HG02759 (cell line): ENCODE measurements around the gene KIF16B.

Source experiments
- ATAC-seq: cut with Tn5 transposase; IDR thresholded peaks from one replicate; pipeline ENCODE4 v1.9.1; 2021; ENCODE audit warnings: mild to moderate bottlenecking, moderate library complexity; ENCODE audit not compliant: unreplicated experiment

Gene KIF16B

GRCh38 chr20:16554766-16555543 is 18.3 kb downstream of the KIF16B start:
- ATAC-seq = no peak

GRCh38 chr20:16553684-16554083 is 19.6 kb downstream of the KIF16B start:
- no peak for ATAC-seq

- ATAC-seq = no peak
Observed at GRCh38 chr20:16553101-16553500, 20.1 kb downstream of the KIF16B start.

DNA sequence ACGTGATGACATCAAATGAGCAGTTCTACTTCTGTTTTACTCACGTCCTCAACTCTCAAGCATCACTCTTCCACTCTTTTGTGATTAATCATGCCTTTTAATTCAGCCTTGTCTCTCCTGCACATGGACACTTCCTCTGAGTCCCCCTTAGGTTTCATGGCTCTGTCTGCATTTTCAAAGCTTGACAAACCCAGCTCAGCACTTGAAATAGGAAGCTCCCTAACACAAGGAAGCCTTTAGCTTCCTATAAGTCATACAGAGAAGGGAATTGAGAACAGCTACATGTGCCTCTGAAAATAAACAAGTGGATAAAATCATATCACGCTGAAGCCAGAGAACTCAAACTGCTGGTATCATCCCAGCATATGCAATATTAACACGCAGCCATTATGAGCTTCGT is 21.2 kb downstream of the KIF16B start:
- no peak for ATAC-seq

- no peak for ATAC-seq
Observed at GRCh38 chr20:16551607-16552006, 21.6 kb downstream of the KIF16B start.

DNA sequence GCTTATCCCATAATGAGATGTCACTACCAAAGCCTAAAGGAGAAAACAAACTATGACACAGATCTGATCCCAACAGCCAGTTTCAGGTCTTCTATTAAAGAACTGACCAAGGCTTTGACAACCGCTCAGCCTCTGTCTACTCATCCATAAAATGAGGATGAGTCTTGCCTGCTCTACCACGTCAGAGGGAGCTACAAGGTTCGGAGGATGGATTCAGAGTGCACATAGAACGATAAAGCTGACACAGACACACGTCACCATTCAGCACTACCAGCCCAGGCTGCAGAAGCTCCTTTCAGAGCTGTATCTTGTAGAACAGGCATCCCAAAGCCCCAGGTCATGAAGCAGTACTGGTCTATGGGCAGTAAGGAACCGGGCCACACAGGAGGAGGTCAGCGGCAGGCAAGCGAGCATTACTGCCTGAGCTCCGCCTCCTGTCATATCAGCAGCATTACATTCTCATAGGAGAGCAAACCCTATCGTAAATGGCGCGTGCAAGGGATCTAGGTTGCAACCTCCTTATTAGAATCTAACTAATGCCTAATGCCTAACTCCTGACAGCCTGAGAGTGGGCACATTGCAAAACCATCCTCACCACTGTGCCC is 25.1 kb downstream of the KIF16B start:
- ATAC-seq = no peak

- no peak for ATAC-seq
Observed at GRCh38 chr20:16544949-16545348, 28.3 kb downstream of the KIF16B start.

GRCh38 chr20:16542477-16542876 is 30.8 kb downstream of the KIF16B start:
- ATAC-seq = no peak

GRCh38 chr20:16541878-16542277 is 31.4 kb downstream of the KIF16B start:
- no peak for ATAC-seq

GRCh38 chr20:16541226-16541625 is 32.0 kb downstream of the KIF16B start:
- no peak for ATAC-seq

- no peak for ATAC-seq
Observed at GRCh38 chr20:16539280-16540021, 33.8 kb downstream of the KIF16B start.

- no peak for ATAC-seq
Observed at GRCh38 chr20:16538779-16539178, 34.5 kb downstream of the KIF16B start.

DNA sequence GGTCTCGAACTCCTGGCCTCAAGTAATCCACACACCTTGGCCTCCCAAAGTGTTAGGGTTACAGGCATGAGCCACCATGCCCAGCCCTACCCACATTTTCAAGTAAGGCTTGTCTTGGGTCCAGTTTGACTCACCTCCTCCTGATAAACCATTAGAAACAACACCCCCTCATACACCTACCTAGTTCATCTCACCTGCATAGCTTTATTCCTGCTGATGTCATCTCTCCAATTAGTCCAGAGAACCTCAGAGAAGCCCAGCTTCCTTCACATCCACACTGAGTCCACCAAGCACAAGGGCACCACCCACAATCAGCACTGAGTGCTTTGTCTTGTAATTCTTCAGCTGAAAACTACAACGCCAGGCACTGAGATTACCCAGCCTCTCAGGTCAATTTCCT is 35.3 kb downstream of the KIF16B start:
- no peak for ATAC-seq

DNA sequence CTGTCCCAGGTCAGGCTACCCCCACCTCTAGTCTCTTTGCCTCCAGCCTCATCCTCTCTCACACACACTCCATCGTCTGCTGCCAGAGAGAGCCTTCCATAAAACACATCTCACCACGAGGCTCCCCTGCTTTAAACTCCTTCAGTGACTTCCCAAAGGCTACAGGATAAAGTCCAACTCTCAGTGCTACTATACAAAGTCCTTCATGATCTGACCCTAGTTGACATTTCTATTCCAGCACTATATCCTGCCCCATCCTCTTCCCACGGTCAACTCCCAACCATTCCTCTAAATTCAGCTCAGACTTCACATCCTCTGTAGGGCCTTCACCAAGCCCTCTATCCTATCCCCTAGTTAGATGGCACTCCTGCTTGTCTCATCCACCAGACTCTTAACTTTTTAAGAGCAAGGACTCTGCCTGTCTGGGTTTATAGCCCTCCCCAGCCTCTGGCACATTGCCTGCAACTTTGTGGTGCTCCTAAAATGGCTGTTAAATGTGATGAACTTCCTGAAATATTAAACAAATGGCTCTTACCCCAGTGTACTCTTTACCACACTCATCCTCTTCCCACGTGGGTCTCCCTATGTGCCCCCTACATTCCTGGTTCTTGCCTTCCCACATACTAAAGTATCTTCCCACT is 36.1 kb downstream of the KIF16B start:
- no peak for ATAC-seq

DNA sequence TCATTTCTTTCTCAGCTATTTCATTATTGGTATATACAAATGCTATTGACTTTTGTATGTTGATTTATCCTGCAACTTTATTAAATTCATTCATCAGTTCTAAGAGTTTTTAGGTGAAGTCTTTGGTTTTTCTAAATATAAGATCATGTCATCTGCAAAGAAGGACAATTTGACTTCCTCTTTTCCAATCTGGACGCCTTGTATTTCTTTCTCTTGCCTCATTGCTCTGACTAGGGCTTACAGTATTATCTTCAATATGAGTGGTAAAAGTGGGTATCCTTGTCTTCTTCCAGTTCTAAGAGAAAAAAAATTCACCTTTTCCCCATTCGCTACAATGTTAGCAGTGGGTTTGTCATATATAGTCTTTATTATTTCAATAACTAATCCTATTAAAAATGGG is 38.0 kb downstream of the KIF16B start:
- no peak for ATAC-seq

DNA sequence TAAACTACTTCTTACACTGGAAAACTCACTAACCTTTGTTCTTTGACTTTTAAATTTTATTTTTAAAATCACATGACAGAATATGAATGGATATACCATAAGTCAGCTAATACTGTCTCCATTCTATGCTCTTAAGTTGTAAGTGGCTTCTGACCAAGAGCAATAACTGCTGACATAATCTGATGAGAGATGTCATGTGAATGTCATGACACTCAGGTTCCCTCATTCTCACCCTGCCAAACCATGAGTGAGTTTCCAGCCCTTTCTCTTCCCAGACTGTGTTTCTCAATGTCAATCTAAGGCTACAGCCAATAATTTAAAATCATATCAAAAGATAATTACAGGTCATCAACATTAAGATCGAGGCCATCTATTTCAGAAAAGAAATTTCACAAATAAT is 39.7 kb downstream of the KIF16B start:
- ATAC-seq = no peak

GRCh38 chr20:16531485-16531884 is 41.8 kb downstream of the KIF16B start:
- no peak for ATAC-seq

DNA sequence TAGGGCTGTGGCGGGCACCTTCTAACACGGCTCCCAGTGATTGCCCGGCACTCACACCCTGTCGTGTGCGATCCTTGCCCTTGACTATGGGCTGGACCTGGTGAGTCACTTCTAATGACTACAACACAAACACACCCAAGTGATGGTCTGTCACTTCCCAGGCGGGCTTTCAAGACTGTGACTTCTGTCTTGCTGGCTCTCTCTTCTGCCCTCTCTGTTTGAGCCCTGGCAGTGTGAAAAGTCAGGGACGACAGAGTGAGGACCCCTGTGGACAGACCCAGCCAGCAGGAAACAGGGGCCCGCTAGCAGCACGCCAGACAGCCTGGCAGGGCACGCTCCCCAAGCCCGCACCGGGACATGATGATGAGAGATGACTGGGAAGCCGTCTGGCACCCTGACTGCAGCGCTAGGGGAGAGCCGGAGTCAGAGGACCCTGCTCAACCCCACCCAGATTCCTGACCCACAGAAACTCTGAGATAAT is 43.0 kb downstream of the KIF16B start:
- ATAC-seq = no peak

DNA sequence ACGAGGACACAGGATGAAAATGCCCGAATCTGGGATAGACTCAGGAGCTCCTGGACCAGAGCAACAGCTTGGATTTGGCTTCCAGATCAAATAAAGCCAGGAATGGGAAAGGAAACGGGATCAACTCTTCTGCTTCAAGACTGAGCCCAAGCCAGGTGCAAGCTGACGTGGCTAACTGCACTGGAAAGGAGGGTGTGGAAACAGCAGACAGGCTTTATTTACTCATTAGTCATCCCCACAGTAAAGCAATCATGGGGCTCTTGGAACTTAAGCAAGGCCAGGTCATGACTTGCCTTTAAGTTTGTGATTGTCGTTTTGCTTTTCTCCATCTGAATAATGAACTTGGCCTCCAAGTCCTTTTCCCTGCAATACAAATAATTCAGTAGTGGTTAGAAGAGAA is 45.2 kb downstream of the KIF16B start:
- no peak for ATAC-seq

- ATAC-seq = no peak
Observed at GRCh38 chr20:16527438-16527837, 45.8 kb downstream of the KIF16B start.
